ENCODE results near the gene PLA2G6. TPM values are rescaled to one million over a fixed set of nuclear protein-coding genes. Genes with fewer than 3 reads are reported as not detected.

PLA2G6 gene
- total and polyA plus RNA-seq, 2 of the 13 experiments (the other 11 are each of a cell fraction or from before 2014, with no cell fraction given) = 4.8 to 11.5 TPM

- CTCF ChIA-PET (ENCODE audit: low intra/inter-chr PET ratio, low total read pairs) = no interaction called here
- no peak for ATAC-seq
- TF ChIP-seq RFXAP (CRISPR knock-in tag; IDR thresholded peaks at IDR 0.05; ENCODE audit: borderline replicate concordance) (0 out of 2 replicates have a peak, but pooled peaks have one; percentile 17), SALL1 (CRISPR knock-in tag; IDR thresholded peaks at IDR 0.05) (peak; percentile 7; the same call in 1 of the 2 replicates), SMAD1 (CRISPR knock-in tag; IDR thresholded peaks at IDR 0.05; ENCODE audit: borderline replicate concordance, low read depth) (peak; percentile 31; the same call in 1 of the 2 replicates), ZSCAN21 (CRISPR knock-in tag; IDR thresholded peaks at IDR 0.05; ENCODE audit: borderline replicate concordance) (0 out of 2 replicates have a peak, but pooled peaks have one; percentile 25), AGO2 (optimal IDR thresholded peaks at IDR 0.05; ENCODE audit: low read depth, low read length) (peak; percentile 53), EZH2 (conservative IDR thresholded peaks at IDR 0.05; ENCODE audit: low read depth, low read length) (no peak), HNRNPL (IDR thresholded peaks at IDR 0.05; ENCODE audit: low read depth, low read length) (peak; percentile 85), RXRA (CRISPR knock-in tag; IDR thresholded peaks at IDR 0.05) (0 out of 2 replicates have a peak, but pooled peaks have one; percentile 46), AKAP8 (CRISPR knock-in tag; IDR thresholded peaks at IDR 0.05) (0 out of 2 replicates have a peak, but pooled peaks have one; percentile 37), ZBTB42 (CRISPR knock-in tag; IDR thresholded peaks at IDR 0.05) (no peak), ZBTB7A (CRISPR knock-in tag; IDR thresholded peaks at IDR 0.05) (peak; percentile 19; the same call in 1 of the 2 replicates), ZFYVE20 (CRISPR knock-in tag; IDR thresholded peaks at IDR 0.05; ENCODE audit: borderline replicate concordance, low read depth) (no peak), ZFY (CRISPR knock-in tag; IDR thresholded peaks at IDR 0.05) (peak; percentile 12; the same call in 1 of the 2 replicates)
- TF ChIP-seq, protein P1, sequence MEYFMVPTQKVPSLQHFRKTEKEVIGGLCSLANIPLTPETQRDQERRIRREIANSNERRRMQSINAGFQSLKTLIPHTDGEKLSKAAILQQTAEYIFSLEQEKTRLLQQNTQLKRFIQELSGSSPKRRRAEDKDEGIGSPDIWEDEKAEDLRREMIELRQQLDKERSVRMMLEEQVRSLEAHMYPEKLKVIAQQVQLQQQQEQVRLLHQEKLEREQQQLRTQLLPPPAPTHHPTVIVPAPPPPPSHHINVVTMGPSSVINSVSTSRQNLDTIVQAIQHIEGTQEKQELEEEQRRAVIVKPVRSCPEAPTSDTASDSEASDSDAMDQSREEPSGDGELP (IDR thresholded peaks at IDR 0.05; ENCODE audit: borderline replicate concordance, low read depth) = 0 out of 2 replicates have a peak, but pooled peaks have one; percentile 30
- TF ChIP-seq, protein P2, sequence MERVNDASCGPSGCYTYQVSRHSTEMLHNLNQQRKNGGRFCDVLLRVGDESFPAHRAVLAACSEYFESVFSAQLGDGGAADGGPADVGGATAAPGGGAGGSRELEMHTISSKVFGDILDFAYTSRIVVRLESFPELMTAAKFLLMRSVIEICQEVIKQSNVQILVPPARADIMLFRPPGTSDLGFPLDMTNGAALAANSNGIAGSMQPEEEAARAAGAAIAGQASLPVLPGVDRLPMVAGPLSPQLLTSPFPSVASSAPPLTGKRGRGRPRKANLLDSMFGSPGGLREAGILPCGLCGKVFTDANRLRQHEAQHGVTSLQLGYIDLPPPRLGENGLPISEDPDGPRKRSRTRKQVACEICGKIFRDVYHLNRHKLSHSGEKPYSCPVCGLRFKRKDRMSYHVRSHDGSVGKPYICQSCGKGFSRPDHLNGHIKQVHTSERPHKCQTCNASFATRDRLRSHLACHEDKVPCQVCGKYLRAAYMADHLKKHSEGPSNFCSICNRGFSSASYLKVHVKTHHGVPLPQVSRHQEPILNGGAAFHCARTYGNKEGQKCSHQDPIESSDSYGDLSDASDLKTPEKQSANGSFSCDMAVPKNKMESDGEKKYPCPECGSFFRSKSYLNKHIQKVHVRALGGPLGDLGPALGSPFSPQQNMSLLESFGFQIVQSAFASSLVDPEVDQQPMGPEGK (CRISPR knock-in tag; IDR thresholded peaks at IDR 0.05) = no peak
Measured at GRCh38 chr22:38111925-38112355, 69.7 kb downstream of the PLA2G6 start.

More at GRCh38 chr22:38111925-38112355, 69.7 kb downstream of the PLA2G6 start:
- Histone ChIP-seq H3K9me3 (ENCODE audit: low read length) (no peaks in the 10 kb centered on the region), H4K20me1 (ENCODE audit: insufficient read depth, low read length) (no peaks in the 10 kb centered on the region; the same call in 1 of the 2 replicates), H3K9ac (ENCODE audit: insufficient read depth, low read depth, low read length) (peak overlapping the region; percentile 40; the same call in 1 of the 2 replicates), H3K27me3 (ENCODE audit: control insufficient read depth in 1 of 2, insufficient read depth in 2 of 2, low read length in 2 of 2) (no peaks in the 10 kb centered on the region), H3K27ac (ENCODE audit: extremely low read length, insufficient read depth, low read length) (no peak overlapping the region), H3K4me2 (ENCODE audit: low read depth, low read length) (peak overlapping the region; percentile 95), H2AFZ (ENCODE audit: low read length) (peak overlapping the region; percentile 33), H3K4me1 (ENCODE audit: insufficient read depth, low read length) (peaks cover 70% of the 10 kb centered on the region), H3K79me2 (ENCODE audit: insufficient read depth, low read length) (peaks cover 3% of the 10 kb centered on the region), H3K36me3 (replicated peaks in 1 of 2; ENCODE audit: control insufficient read depth in 1 of 2, insufficient read depth in 2 of 2, low read length in 2 of 2) (peaks cover 0 to under 1% of the 10 kb centered on the region in 2 experiments; a peak in 1 of 5 replicates), H3K4me3 (replicated peaks in 1 of 3; ENCODE audit: insufficient read depth in 1 of 3, low read depth in 2 of 3, low read length in 3 of 3) (peak overlapping the region; percentile 59 to 76 (median 68); a peak in 4 of 6 replicates)
- WGBS (ENCODE audit: low lambda C conversion rate) = 0% methylated on average over 3 of the region's 11 CpGs
- BruUV-seq (replicated peaks) = no TSS peak
- intact Hi-C loops (cut with micrococcal nuclease; ENCODE audit: unreplicated experiment) = loop anchor here (5.0 kb wide), 2 partner anchors 90 to 150 kb away; partner anchors contain the start of gene MAFF
- POLR2A ChIA-PET = interaction anchor here (1.2 to 6.1 kb wide), 12 partner anchors 9 to 206 kb away, joined by 3 to 60 read pairs (median 6); partner anchors contain the start of genes MAFF and PLA2G6
- FAIRE-seq (no peak), DNase-seq (ENCODE audit: low spot score) (peak; percentile 39)
- in situ Hi-C loops (cut with HindIII; ENCODE audit: extremely low pct_ligation_motif_present, low pct_unique_long_range_greater_than_20kb) = loop anchor here (10.0 kb wide), 1 partner anchor 93 kb away; the partner anchor contains the start of gene MAFF
